Mesendoderm (in vitro differentiated cells): ENCODE measurements around the gene RALGAPA2.

Experiments used
- DNase-seq: peaks from one replicate; pipeline ENCODE4 v3.0.0; 2013
- H2AK5ac ChIP-seq: 2 replicates; pipeline ENCODE4 v1.6.1; 2013; ENCODE audit warnings: low read length, inconsistent platforms
- H2BK120ac ChIP-seq: 2 replicates; pipeline ENCODE4 v1.6.1; 2013; ENCODE audit warnings: low read depth, mild to moderate bottlenecking, low read length, moderate library complexity, mixed read lengths
- H2BK15ac ChIP-seq: replicated peaks from 2 replicates; pipeline ENCODE4 v1.6.1; 2013; ENCODE audit warnings: low read depth, mild to moderate bottlenecking, moderate library complexity
- H2BK5ac ChIP-seq: 2 replicates; pipeline ENCODE4 v1.6.1; 2013; ENCODE audit warnings: low read length, inconsistent platforms
- H3K18ac ChIP-seq: 2 replicates; pipeline ENCODE4 v1.6.1; 2013; ENCODE audit warnings: mild to moderate bottlenecking, low read length, mixed read lengths
- H3K23ac ChIP-seq: one replicate; pipeline ENCODE4 v1.6.1; 2013; ENCODE audit warnings: low read length
- H3K27ac ChIP-seq: 2 replicates; pipeline ENCODE4 v1.5.1; 2013; ENCODE audit warnings: low read depth, mild to moderate bottlenecking, inconsistent platforms, low read length, moderate library complexity
- H3K27me3 ChIP-seq: 2 replicates; pipeline ENCODE4 v1.6.1; 2013; ENCODE audit warnings: low read length, control low read depth, mild to moderate bottlenecking, inconsistent platforms; ENCODE audit not compliant: insufficient read depth, poor library complexity
- H3K36me3 ChIP-seq: 2 replicates; pipeline ENCODE4 v1.6.1; 2013; ENCODE audit warnings: low read length, inconsistent platforms; ENCODE audit not compliant: control insufficient read depth, insufficient read depth
- H3K4ac ChIP-seq: one replicate; pipeline ENCODE4 v1.6.1; 2013; ENCODE audit warnings: low read depth, mild to moderate bottlenecking, low read length, moderate library complexity
- H3K4me1 ChIP-seq: 2 replicates; pipeline ENCODE4 v1.6.1; 2013; ENCODE audit warnings: low read depth, low read length, inconsistent platforms; ENCODE audit not compliant: control insufficient read depth
- H3K4me2 ChIP-seq: 2 replicates; pipeline ENCODE4 v1.6.1; 2013; ENCODE audit warnings: low read length
- H3K4me3 ChIP-seq: 2 replicates; pipeline ENCODE4 v1.5.1; 2013; ENCODE audit warnings: mild to moderate bottlenecking, low read length
- H3K56ac ChIP-seq: one replicate; pipeline ENCODE4 v1.6.1; 2013; ENCODE audit warnings: low read length
- H3K79me1 ChIP-seq: 2 replicates; pipeline ENCODE4 v1.6.1; 2013; ENCODE audit warnings: low read length, inconsistent platforms
- H3K79me2 ChIP-seq: 2 replicates; pipeline ENCODE4 v1.6.1; 2013; ENCODE audit warnings: mild to moderate bottlenecking, low read length; ENCODE audit not compliant: control insufficient read depth, insufficient read depth
- H3K9ac ChIP-seq: 2 replicates; pipeline ENCODE4 v1.6.1; 2013; ENCODE audit warnings: low read length, inconsistent platforms
- H4K5ac ChIP-seq: one replicate; pipeline ENCODE4 v1.6.1; 2013; ENCODE audit warnings: low read length
- H4K8ac ChIP-seq: one replicate; pipeline ENCODE4 v1.6.1; 2013; ENCODE audit warnings: low read depth, mild to moderate bottlenecking, control low read depth, low read length, moderate library complexity
- WGBS: extraction: QIAGEN DNeasy Blood & Tissue Kit; methylation state at CpG from one replicate; pipeline ENCODE4 v1.1.7; 2013; ENCODE audit warnings: low lambda C conversion rate, missing lambda C conversion rate; ENCODE audit not compliant: insufficient coverage; ENCODE audit errors: extremely low coverage; 5-methylcytosine and 5-hydroxymethylcytosine counted together

RALGAPA2 gene

GRCh38 chr20:20396794-20397193, 315.6 kb downstream of the RALGAPA2 start:
- Histone ChIP-seq H4K5ac (no peak overlapping the region), H3K36me3 (no peaks in the 10 kb centered on the region), H2BK120ac (no peak overlapping the region), H3K18ac (no peak overlapping the region), H3K4ac (no peak overlapping the region), H2BK5ac (no peak overlapping the region), H3K56ac (no peak overlapping the region), H2AK5ac (no peak overlapping the region), H4K8ac (no peak overlapping the region), H3K4me3 (no peak overlapping the region), H3K4me2 (no peak overlapping the region), H3K79me1 (no peaks in the 10 kb centered on the region), H3K27ac (no peak overlapping the region), H3K27me3 (no peaks in the 10 kb centered on the region), H3K4me1 (no peaks in the 10 kb centered on the region), H3K23ac (no peak overlapping the region), H3K9ac (no peak overlapping the region), H3K79me2 (no peaks in the 10 kb centered on the region), H2BK15ac (no peak overlapping the region)
- WGBS = no CpG with 5 or more reads among the region's 3 CpGs
- no peak for DNase-seq

DNA sequence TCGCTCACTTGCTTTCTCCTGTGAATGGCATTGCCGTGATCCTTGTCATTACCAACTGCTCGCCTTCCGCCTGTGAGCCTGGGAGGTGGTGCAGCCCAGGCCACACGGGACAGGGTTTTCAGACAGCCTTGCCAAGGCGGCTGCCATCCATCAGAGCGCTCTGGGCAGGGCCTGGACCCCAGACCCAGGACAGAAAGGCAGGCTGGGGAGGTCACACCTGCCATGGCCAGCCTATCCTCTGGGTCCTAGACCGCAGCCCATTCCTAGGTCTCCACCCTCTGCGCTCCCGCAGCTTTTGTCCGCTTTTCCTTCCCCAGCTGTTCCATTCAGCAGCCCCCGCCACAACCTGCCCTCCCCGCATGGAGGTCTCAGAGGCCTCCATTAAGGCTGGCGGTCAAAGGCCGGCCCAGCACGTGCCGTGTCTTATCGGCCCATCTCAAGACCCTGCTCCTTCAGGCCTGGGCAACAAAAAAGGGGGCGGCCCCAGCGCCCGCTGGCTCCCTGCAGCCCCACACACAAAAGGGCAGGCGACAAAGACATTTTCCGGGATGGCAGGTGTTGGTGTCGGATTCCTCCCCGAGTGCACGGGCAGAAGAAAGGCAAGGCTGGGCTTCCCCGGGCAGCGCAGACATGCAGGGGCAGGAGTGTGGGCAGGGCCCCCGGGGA, 316.4 kb downstream of the RALGAPA2 start:
- Histone ChIP-seq H3K79me1 (no peaks in the 10 kb centered on the region), H4K5ac (no peak overlapping the region), H3K27ac (no peak overlapping the region), H3K4me3 (no peak overlapping the region), H3K36me3 (no peaks in the 10 kb centered on the region), H2BK5ac (no peak overlapping the region), H3K18ac (no peak overlapping the region), H4K8ac (no peak overlapping the region), H3K27me3 (no peaks in the 10 kb centered on the region), H3K79me2 (no peaks in the 10 kb centered on the region), H3K4me2 (no peak overlapping the region), H2BK120ac (no peak overlapping the region), H3K9ac (no peak overlapping the region), H2BK15ac (no peak overlapping the region), H2AK5ac (no peak overlapping the region), H3K4me1 (no peaks in the 10 kb centered on the region), H3K23ac (no peak overlapping the region), H3K56ac (no peak overlapping the region), H3K4ac (no peak overlapping the region)
- no CpG with 5 or more reads among the region's 29 CpGs for WGBS
- no peak for DNase-seq

- Histone ChIP-seq H3K4me3 (no peak overlapping the region), H4K5ac (no peak overlapping the region), H4K8ac (no peak overlapping the region), H2BK15ac (no peak overlapping the region), H2BK5ac (no peak overlapping the region), H3K36me3 (no peaks in the 10 kb centered on the region), H3K23ac (no peak overlapping the region), H2AK5ac (no peak overlapping the region), H2BK120ac (no peak overlapping the region), H3K27ac (no peak overlapping the region), H3K79me2 (no peaks in the 10 kb centered on the region), H3K9ac (no peak overlapping the region), H3K27me3 (no peaks in the 10 kb centered on the region), H3K79me1 (no peaks in the 10 kb centered on the region), H3K4me2 (no peak overlapping the region), H3K4ac (no peak overlapping the region), H3K56ac (no peak overlapping the region), H3K4me1 (no peaks in the 10 kb centered on the region), H3K18ac (no peak overlapping the region)
- no peak for DNase-seq
- no CpG with 5 or more reads among the region's 12 CpGs for WGBS
Observed at GRCh38 chr20:20395087-20395486, 317.4 kb downstream of the RALGAPA2 start.

DNA sequence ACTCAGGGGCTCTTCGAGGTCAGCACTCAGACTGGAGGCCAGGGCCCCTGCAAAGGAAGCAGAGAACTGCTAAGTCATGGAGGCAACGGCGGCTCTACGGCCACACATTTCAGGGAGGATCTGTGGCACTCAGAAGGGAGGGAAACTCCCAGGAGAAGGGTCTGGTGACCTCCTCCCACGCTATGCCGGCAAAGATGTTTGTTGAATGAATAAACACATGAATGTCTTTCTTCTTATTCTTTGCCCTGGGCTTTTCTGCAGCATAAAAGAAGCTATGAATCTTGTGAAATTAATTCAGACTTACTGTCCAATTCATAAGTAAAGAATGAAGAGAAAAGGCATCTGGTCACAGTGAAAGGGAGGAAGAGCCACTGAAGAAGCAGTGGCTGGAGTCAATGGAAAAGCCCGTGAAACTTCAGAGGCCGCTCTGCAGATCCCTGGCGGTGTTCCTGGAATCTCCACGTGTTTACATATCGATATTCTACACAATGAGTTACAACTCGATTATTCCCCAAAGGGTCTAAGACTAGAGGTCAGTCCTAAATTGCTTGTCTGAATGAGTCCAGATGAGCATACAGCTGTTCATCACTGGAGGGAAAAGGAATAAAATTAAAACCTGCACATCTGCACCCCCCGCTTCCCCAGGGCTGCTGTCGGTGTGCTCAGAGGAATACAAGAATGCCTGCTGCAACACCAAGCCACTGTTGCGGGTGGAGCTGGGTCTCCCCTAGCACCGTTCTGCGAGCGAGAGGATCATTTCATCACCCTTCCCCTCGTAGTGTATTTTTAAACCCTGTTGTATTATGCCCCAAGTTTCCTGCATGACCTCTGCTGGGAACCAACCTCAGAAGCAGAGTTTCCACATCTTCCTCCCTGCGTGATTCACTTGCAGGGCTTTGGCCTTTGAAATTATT, 319.0 kb downstream of the RALGAPA2 start:
- no peaks in the 10 kb centered on the region for H3K36me3 ChIP-seq
- H2BK120ac ChIP-seq = no peak overlapping the region
- no CpG with 5 or more reads among the region's 20 CpGs for WGBS

DNA sequence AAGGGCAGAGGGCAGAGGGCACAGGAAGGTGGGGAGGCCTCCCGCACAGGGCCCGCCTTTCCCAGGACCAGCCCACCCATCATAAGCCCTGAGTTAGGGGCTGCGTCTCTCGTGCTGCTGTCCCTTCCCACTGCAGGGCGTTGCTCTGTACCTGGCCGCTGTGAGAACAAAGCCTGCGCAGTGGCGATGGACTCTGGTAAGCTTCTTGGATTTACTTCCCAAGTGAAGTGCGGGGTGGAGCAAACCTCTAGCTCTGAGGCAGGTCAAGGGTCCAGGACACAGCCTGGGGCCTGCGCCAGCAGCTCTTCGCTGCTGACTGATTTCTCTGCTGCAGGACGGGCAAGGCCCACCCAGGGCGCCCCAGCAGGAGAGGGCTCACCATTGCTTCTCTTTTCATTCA, 320.7 kb downstream of the RALGAPA2 start:
- H3K4me2 ChIP-seq = no peak overlapping the region
- H2BK15ac ChIP-seq = no peak overlapping the region
- H3K23ac ChIP-seq = no peak overlapping the region
- H3K9ac ChIP-seq = no peak overlapping the region
- no peak overlapping the region for H4K5ac ChIP-seq
- H3K79me2 ChIP-seq = no peaks in the 10 kb centered on the region
- H4K8ac ChIP-seq = no peak overlapping the region
- no peak overlapping the region for H2AK5ac ChIP-seq
- no peak for DNase-seq
- H3K56ac ChIP-seq = no peak overlapping the region
- no peak overlapping the region for H3K27ac ChIP-seq
- no peak overlapping the region for H2BK5ac ChIP-seq
- no peak overlapping the region for H3K4me3 ChIP-seq
- WGBS = no CpG with 5 or more reads among the region's 13 CpGs
- H3K18ac ChIP-seq = no peak overlapping the region
- no peaks in the 10 kb centered on the region for H3K4me1 ChIP-seq
- H3K27me3 ChIP-seq = no peaks in the 10 kb centered on the region
- no peak overlapping the region for H2BK120ac ChIP-seq
- no peaks in the 10 kb centered on the region for H3K36me3 ChIP-seq
- H3K79me1 ChIP-seq = no peaks in the 10 kb centered on the region
- no peak overlapping the region for H3K4ac ChIP-seq

More for the DNA sequence above, 319.0 kb downstream of the RALGAPA2 start:
- Histone ChIP-seq H3K27ac (no peak overlapping the region), H3K4me1 (no peaks in the 10 kb centered on the region), H3K23ac (no peak overlapping the region), H3K27me3 (no peaks in the 10 kb centered on the region), H3K4me2 (no peak overlapping the region), H4K5ac (no peak overlapping the region), H2BK5ac (no peak overlapping the region), H3K9ac (no peak overlapping the region), H3K79me2 (no peaks in the 10 kb centered on the region), H4K8ac (no peak overlapping the region), H3K79me1 (no peaks in the 10 kb centered on the region), H2BK15ac (no peak overlapping the region), H3K4ac (no peak overlapping the region), H3K56ac (no peak overlapping the region), H3K18ac (no peak overlapping the region), H3K4me3 (no peak overlapping the region), H2AK5ac (no peak overlapping the region)
- no peak for DNase-seq
